ENCODE measurements around the gene IRF1. TPM values are rescaled to one million over a fixed set of nuclear protein-coding genes. Genes with fewer than 3 reads are reported as not detected.
"Not testable (repeated sequence)": the region's sequence is repeated elsewhere in the genome, so short reads cannot be mapped to it uniquely, and the experiment has no call there.

Gene IRF1
- total RNA-seq, 1 donor from 2014 or later, result 10.9 TPM

DNA sequence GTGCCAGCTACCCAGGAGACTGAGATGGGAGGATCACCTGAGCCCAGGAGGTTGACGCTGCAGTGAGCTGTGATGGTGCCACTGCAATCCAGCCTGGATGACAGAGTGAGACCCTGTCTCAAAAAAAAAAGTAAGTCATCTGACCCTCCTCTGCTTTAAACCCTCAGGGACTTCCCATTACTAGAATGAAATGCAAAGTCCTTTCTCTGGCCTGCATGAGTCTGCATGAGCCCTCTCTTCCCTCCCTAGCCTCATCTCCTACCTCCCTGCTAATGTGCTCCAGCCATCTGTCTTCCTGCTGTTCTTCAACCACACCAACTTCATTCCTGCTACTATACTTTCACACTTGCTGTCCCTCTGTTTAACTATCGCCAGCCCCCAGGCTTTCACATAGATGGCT is 37.4 kb upstream of the IRF1 start:
- TF ChIP-seq, protein P1, sequence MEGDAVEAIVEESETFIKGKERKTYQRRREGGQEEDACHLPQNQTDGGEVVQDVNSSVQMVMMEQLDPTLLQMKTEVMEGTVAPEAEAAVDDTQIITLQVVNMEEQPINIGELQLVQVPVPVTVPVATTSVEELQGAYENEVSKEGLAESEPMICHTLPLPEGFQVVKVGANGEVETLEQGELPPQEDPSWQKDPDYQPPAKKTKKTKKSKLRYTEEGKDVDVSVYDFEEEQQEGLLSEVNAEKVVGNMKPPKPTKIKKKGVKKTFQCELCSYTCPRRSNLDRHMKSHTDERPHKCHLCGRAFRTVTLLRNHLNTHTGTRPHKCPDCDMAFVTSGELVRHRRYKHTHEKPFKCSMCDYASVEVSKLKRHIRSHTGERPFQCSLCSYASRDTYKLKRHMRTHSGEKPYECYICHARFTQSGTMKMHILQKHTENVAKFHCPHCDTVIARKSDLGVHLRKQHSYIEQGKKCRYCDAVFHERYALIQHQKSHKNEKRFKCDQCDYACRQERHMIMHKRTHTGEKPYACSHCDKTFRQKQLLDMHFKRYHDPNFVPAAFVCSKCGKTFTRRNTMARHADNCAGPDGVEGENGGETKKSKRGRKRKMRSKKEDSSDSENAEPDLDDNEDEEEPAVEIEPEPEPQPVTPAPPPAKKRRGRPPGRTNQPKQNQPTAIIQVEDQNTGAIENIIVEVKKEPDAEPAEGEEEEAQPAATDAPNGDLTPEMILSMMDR (IDR thresholded peaks at IDR 0.05; ENCODE audit: borderline replicate concordance), result no peak
- intact Hi-C loops (cut with micrococcal nuclease), result no loop called here

DNA sequence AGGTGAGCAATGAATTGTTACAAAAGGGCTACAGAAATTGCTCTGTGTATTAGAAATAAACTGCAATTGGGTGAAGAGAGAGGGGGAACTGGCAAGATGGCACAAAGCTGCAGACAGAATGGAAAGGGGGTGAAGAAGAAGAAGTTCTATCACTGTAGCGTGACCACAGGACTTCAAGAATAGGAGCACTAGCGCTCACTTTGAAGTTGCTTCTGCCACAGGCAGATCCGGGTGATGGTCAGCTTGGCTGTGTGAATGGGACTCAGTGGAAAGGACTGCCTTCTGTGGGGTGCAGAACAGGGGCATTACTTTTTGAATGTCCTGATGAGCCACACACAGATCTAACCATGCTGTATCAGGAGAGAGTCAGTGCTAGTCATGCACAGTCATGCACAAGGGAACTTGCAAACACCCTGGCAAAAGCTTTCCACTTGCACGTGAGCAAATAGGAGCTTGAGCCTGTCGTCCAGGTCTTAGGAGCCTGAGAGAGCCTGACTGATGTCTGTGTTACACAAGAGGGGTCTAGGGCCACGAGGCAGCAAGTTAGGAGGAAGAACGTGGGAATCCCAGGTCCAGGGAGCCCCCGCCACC is 36.5 kb upstream of the IRF1 start:
- TF ChIP-seq, protein P1 (IDR thresholded peaks at IDR 0.05; ENCODE audit: borderline replicate concordance), result no peak
- intact Hi-C loops (cut with micrococcal nuclease), result no loop called here
- H3K4me1 ChIP-seq, result peaks cover 5% of the 10 kb centered on the region

More for the DNA sequence above, 37.4 kb upstream of the IRF1 start:
- no peaks in the 10 kb centered on the region for H3K36me3 ChIP-seq
- H3K9me3 ChIP-seq (replicated peaks), result no peaks in the 10 kb centered on the region
- peaks cover 5% of the 10 kb centered on the region for H3K4me1 ChIP-seq
- DNase-seq, result no peak
- H3K27me3 ChIP-seq (ENCODE audit: low read depth), result no peaks in the 10 kb centered on the region
- H3K27ac ChIP-seq (replicated peaks), result no peak overlapping the region
- H3K4me3 ChIP-seq, result no peak overlapping the region

GRCh38 chr5:132526290-132526973 is 35.9 kb upstream of the IRF1 start:
- no peak overlapping the region for H3K27ac ChIP-seq (replicated peaks)
- peaks cover 5% of the 10 kb centered on the region for H3K4me1 ChIP-seq
- H3K9me3 ChIP-seq (replicated peaks), result peaks cover 5% of the 10 kb centered on the region
- intact Hi-C loops (cut with micrococcal nuclease), result no loop called here
- H3K27me3 ChIP-seq (ENCODE audit: low read depth), result no peaks in the 10 kb centered on the region
- no peak for DNase-seq
- no peak overlapping the region for H3K4me3 ChIP-seq
- TF ChIP-seq, protein P1 (IDR thresholded peaks at IDR 0.05; ENCODE audit: borderline replicate concordance), result peak; percentile 84
- H3K36me3 ChIP-seq, result no peaks in the 10 kb centered on the region

More for the DNA sequence above, 36.5 kb upstream of the IRF1 start:
- Histone ChIP-seq H3K36me3 (no peaks in the 10 kb centered on the region), H3K27me3 (ENCODE audit: low read depth) (no peaks in the 10 kb centered on the region), H3K9me3 (replicated peaks) (no peaks in the 10 kb centered on the region), H3K27ac (replicated peaks) (no peak overlapping the region), H3K4me3 (no peak overlapping the region)
- DNase-seq, result no peak

- H3K27ac ChIP-seq (replicated peaks), result no peak overlapping the region
- no peaks in the 10 kb centered on the region for H3K27me3 ChIP-seq (ENCODE audit: low read depth)
- H3K4me3 ChIP-seq, result no peak overlapping the region
- TF ChIP-seq, protein P1 (IDR thresholded peaks at IDR 0.05; ENCODE audit: borderline replicate concordance), result no peak
- DNase-seq, result no peak
- intact Hi-C loops (cut with micrococcal nuclease), result no loop called here
- peaks cover 16% of the 10 kb centered on the region for H3K9me3 ChIP-seq (replicated peaks)
- peaks cover 5% of the 10 kb centered on the region for H3K4me1 ChIP-seq
- H3K36me3 ChIP-seq, result no peaks in the 10 kb centered on the region
These were observed 34.7 kb upstream of the IRF1 start for GRCh38 chr5:132525299-132525724.

- H3K27ac ChIP-seq (replicated peaks); H3K4me1 ChIP-seq; intact Hi-C loops (cut with micrococcal nuclease); H3K27me3 ChIP-seq (ENCODE audit: low read depth); H3K4me3 ChIP-seq; DNase-seq; H3K36me3 ChIP-seq: not testable (repeated sequence)
- H3K9me3 ChIP-seq (replicated peaks), result peaks cover 21% of the 10 kb centered on the region
These were observed 34.3 kb upstream of the IRF1 start for GRCh38 chr5:132524877-132525276.

DNA sequence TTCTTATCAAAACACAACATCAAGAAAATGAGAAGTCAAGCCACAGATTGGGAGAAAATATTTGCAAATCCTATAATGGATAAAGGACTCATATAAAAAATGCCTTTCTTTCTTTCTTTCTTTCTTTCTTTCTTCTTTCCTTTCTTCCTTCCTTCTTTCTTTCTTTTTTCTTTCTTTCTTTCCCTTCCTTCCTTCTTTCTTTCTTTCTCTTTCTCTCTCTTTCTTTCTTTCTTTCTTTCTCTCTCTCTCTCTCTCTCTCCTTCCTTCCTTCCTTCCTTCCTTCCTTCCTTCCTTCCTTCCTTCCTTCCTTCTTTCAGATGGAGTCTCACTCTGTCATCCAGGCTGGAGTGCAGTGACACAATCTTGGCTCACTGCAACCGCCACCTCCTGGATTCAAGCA is 31.5 kb upstream of the IRF1 start:
- intact Hi-C loops (cut with micrococcal nuclease); H3K4me3 ChIP-seq; DNase-seq: not testable (repeated sequence)

DNA sequence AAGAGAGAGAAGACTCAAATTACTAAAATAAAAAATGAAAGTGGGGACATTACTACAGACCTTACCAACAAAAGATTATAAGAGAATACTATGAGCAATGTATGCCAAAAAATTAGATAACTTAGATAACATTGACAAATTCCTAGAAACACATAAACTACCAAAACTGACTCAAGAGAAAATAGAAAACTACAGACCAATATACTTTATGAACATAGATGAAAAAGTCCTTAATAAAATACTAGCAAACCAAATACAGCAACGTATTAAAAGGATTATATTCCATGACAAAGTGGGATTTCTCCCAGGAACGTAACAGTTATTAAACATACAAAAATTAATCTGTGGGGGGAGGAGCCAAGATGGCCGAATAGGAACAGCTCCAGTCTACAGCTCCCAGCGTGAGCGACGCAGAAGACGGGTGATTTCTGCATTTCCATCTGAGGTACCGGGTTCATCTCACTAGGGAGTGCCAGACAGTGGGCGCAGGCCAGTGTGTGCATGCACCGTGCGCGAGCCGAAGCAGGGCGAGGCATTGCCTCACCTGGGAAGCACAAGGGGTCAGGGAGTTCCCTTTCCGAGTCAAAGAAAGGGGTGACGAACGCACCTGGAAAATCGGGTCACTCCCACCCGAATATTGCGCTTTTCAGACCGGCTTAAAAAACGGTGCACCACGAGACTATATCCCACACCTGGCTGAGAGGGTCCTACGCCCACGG is 23.2 kb upstream of the IRF1 start:
- H3K27ac ChIP-seq (replicated peaks); intact Hi-C loops (cut with micrococcal nuclease); H3K4me3 ChIP-seq; DNase-seq; H3K4me1 ChIP-seq; H3K9me3 ChIP-seq (replicated peaks); H3K36me3 ChIP-seq; H3K27me3 ChIP-seq (ENCODE audit: low read depth): not testable (repeated sequence)

More for the DNA sequence above, 31.5 kb upstream of the IRF1 start:
- not testable (repeated sequence) for H3K36me3 ChIP-seq; H3K27me3 ChIP-seq (ENCODE audit: low read depth); H3K4me1 ChIP-seq; H3K27ac ChIP-seq (replicated peaks)
- H3K9me3 ChIP-seq (replicated peaks), result peaks cover 21% of the 10 kb centered on the region
